Putamen (tissue), 1 donor: Measurements from ENCODE around the gene NCKAP5.
A peak's percentile ranks its signal among the peaks of the same experiment; 100 is the strongest.

Experiments
- DNase-seq: peaks from one replicate; pipeline ENCODE4 v3.0.0-alpha.2; 2016; ENCODE audit warnings: low spot score

NCKAP5 gene

DNA sequence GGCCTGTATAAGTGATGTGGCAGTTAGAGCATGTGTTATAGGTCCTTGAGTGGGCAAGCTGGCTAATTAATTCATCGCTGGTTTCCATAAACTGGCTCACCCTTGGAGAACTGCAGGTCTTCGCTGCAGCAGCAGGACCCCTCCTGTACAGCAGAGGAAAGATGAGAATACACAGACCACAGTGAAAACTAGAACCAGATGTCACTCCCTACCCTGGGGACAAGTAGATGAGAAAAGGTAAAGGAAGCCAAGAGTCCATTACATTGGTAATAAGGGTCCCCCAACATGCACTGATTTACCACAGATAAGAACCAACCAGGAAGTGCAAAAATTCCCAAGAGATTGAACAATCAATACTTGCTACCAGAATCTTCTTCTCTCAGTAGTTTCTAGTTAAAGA lies 482.6 kb downstream of the NCKAP5 start:
- no peak for DNase-seq

GRCh38 chr2:133082034-133082433 lies 486.2 kb downstream of the NCKAP5 start:
- no peak for DNase-seq

DNA sequence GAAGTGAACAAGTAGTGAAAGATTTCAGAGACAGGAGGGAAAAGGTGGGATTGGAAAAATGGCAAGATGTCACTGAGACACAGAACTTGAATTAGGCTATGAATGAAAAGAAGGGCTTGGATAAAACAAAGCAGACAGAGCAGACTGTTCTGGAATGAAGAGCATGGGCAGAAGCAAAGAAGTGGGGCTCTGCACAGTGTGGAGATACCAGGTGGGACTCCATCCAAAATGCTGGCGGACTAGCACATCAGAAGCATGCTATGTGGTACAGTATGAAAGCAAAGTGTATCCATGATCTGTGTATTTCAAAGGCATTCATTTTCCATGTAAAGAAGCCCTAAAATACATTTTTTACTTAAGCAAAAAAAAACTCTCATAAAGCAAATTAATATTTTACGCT lies 487.4 kb downstream of the NCKAP5 start:
- no peak for DNase-seq

GRCh38 chr2:133078667-133079411 lies 489.4 kb downstream of the NCKAP5 start:
- DNase-seq = no peak

- DNase-seq = no peak
Observed at GRCh38 chr2:133077269-133077822, 490.9 kb downstream of the NCKAP5 start.

- no peak for DNase-seq
Observed at GRCh38 chr2:133072837-133073694, 495.2 kb downstream of the NCKAP5 start.

GRCh38 chr2:133063775-133064174 lies 504.5 kb downstream of the NCKAP5 start:
- DNase-seq = no peak

- DNase-seq = no peak
Observed at GRCh38 chr2:133062931-133063665, 505.2 kb downstream of the NCKAP5 start.

- no peak for DNase-seq
Observed at GRCh38 chr2:133061874-133062593, 506.2 kb downstream of the NCKAP5 start.

DNA sequence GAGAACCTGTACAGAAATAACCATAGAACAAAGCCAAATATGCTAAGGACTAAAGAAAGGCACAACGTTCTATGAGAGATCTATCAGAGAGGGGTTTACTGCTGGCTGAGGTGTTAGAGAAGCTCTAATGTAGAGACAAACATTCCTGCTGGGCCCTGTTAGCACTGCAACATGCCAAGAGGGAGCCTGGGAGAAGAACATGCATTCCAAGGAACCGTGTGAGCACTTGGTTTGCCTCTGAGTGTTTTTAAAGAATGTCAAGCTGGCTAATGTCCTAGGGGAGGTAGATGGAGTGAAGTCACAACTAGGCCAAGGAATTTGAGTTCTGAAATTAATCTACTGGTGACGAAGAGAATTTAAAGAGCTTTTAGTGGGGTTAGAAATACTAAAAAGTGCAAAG lies 514.0 kb downstream of the NCKAP5 start:
- DNase-seq = no peak

- DNase-seq = no peak
Observed at GRCh38 chr2:133053541-133053940, 514.7 kb downstream of the NCKAP5 start.

DNA sequence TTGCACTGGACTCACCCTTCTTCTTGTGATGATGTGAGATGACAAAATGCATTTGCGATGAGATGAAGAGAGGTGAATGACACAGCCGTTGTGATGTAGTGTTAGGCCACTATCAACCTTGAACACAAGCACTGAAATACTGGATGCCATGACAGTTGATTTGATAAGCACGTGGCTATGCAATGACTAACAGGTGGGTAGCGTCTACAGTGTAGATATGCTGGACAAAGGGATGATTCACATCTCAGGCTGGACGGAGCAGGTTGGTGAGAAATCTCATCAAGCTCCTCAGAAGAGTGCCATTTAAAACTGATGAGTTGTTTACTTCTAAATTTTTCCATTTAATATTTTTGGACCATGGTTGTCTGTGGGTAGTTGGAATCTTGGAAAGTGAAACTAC lies 522.5 kb downstream of the NCKAP5 start:
- no peak for DNase-seq

- no peak for DNase-seq
Observed at GRCh38 chr2:133044556-133044955, 523.7 kb downstream of the NCKAP5 start.

DNA sequence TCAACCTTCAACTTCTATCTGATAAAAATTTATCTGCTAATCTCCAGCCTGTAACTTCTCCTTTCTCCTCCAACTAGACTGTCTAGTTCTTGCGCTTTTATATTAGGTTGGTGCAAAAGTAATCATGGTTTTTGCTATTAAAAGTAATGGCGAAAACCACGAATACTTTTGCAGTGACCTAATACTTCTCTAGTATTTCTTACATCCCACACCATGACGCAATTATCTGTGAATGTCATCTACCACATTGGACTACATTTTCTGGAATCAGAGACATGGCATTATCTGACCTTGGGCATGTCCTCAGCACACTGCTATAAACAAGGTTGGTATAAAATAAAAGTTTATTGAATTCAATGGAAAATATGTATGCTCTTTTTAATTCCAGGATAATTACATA lies 528.1 kb downstream of the NCKAP5 start:
- DNase-seq = no peak

- no peak for DNase-seq
Observed at GRCh38 chr2:133039531-133039930, 528.7 kb downstream of the NCKAP5 start.

DNA sequence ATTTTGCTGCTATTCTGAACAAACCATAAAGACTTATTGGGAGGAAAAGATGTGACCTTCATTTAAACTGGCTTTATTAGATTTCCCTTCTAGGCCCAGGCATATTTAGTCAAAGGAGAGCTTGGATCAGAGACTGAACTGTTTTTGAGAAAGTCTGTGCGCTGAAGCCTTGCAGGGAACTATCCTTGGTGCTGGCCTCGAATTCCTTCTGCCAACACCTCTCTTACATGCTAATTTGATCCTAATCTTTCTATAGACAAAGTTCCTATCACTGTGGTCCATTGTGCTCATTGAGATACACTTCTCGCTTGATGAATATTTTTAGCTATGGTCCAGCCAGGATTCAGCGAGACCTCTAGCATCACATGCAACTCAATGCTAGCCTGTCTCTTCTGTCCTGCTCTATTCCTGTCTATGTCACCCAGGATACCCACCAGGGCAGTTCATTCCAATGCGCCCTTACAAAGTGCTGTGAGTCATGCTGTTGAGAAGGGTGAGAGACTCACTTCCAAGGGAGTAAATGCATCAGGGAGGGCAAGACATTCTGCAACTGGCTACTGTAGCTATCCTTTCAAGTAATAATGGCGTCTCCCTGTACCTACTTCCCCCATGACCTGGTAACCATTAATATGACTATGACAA lies 541.6 kb downstream of the NCKAP5 start:
- no peak for DNase-seq

DNA sequence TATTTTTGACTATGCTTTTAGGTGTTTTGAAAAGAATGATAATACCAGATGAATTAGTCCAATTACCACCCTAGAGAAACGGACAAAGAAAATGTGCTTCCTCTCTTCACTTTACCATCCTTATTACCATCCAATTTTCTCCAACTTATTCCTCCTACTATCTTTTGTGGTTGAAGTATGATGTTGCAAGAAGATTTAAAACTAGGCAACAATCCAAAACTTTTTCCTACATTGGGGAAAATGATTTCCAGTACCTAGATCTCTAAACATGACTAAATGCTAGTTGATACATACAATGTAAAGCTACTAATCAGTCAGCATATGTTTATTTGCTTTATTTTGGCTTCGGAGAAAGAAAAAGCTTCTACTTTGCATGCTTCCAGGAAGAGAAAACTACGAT lies 543.3 kb downstream of the NCKAP5 start:
- DNase-seq = peak; percentile 1

- DNase-seq = no peak
Observed at GRCh38 chr2:133012847-133013734, 555.2 kb downstream of the NCKAP5 start.

DNA sequence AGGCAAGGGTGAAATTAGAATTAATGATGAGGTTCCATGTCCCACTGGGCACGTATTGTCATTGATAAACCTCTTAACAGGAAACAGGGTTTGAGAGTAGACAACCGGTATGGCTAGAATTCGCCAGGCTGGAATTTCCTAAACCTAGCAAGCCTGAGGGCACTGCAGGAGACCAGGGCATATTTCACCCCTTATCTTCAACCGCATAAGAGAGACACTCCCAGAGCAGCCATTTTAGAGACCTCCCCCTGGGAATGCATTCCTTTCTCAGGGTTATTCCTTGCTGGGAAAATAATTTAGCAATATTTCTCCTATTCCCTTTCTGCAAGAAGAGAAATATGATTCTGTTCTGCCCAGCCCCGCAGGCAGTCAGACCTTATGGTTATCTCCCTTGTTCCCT lies 563.6 kb downstream of the NCKAP5 start:
- DNase-seq = no peak

DNA sequence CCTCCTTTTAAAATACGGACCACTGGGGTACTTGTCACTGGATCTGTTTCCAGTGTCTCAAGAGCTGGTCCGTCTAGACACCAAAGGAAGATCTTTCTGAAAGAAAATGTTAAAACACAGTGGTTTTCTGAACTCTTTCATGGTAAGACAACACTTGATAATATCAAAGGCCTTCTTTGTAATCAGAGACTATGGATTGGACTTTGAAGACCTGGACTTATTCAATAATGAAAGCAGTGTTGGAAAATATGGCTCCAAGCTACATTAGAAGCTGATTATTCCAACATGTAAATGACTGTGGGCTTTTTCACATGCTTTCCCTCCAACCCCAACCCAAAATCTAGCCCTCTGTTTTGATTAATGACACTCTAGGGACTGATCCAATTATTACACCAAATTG lies 568.8 kb downstream of the NCKAP5 start:
- no peak for DNase-seq
